22Rv1 (cell line): ENCODE data around the gene AKT3.
A peak's percentile ranks its signal among the peaks of the same experiment; 100 is the strongest.

Source experiments
- H3K27ac ChIP-seq: fragments of 450-650 bp; 2 replicates; pipeline ENCODE4 v1.5.1; 2017
- CTCF ChIP-seq: fragments of 450-650 bp; IDR thresholded peaks from 2 replicates; pipeline ENCODE4 v1.5.1; 2017; ENCODE audit warnings: mild to moderate bottlenecking
- ZFX ChIP-seq: fragments of 450-650 bp; IDR thresholded peaks from 2 replicates; pipeline ENCODE4 v1.6.1; 2017; ENCODE audit warnings: antibody characterized with exemption, borderline replicate concordance

Gene AKT3

GRCh38 chr1:243620096-243620495, 229.9 kb downstream of the AKT3 start:
- H3K27ac ChIP-seq = no peak overlapping the region
- no peak for TF ChIP-seq ZFX
- no peak for TF ChIP-seq CTCF

- peak; percentile 26 for TF ChIP-seq CTCF
- TF ChIP-seq ZFX = no peak
- no peak overlapping the region for H3K27ac ChIP-seq
These were observed 240.3 kb downstream of the AKT3 start for GRCh38 chr1:243609698-243610097.

- no peak overlapping the region for H3K27ac ChIP-seq
- TF ChIP-seq ZFX (no peak), CTCF (no peak)
These were observed 244.4 kb downstream of the AKT3 start for GRCh38 chr1:243605604-243606003.

GRCh38 chr1:243601720-243602119, 248.3 kb downstream of the AKT3 start:
- no peak for TF ChIP-seq ZFX
- TF ChIP-seq CTCF = no peak
- H3K27ac ChIP-seq = no peak overlapping the region

- H3K27ac ChIP-seq = no peak overlapping the region
- no peak for TF ChIP-seq ZFX
- no peak for TF ChIP-seq CTCF
These were observed 251.6 kb downstream of the AKT3 start for GRCh38 chr1:243598433-243598832.

GRCh38 chr1:243597383-243597782, 252.7 kb downstream of the AKT3 start:
- TF ChIP-seq ZFX = no peak
- no peak for TF ChIP-seq CTCF
- H3K27ac ChIP-seq = no peak overlapping the region

GRCh38 chr1:243596431-243597062, 253.5 kb downstream of the AKT3 start:
- no peak overlapping the region for H3K27ac ChIP-seq
- TF ChIP-seq ZFX = no peak
- TF ChIP-seq CTCF = no peak
